DND-41 (cell line): ENCODE data around the gene MRPL44.

Source experiments
- CTCF ChIP-seq: IDR thresholded peaks from 2 replicates; pipeline ENCODE4 v1.5.1; 2012; ENCODE audit warnings: borderline replicate concordance, low read length, moderate library complexity, mild to moderate bottlenecking; ENCODE audit not compliant: poor library complexity, severe bottlenecking; ENCODE audit errors: extremely low read depth
- EZH2 ChIP-seq: IDR thresholded peaks from 3 replicates; pipeline ENCODE4 v1.6.1; 2012; ENCODE audit warnings: borderline replicate concordance, low read depth, mild to moderate bottlenecking, moderate library complexity, low read length, inconsistent platforms; ENCODE audit not compliant: severe bottlenecking

- TF ChIP-seq CTCF (no peak), EZH2 (no peak)
Observed at GRCh38 chr2:223956300-223956699, 963 bp upstream of the MRPL44 start.
